GM18507 (cell line): Measurements from ENCODE around the gene EME1.
A peak's percentile ranks its signal among the peaks of the same experiment; 100 is the strongest.
"Not testable (repeated sequence)": the region's sequence is repeated elsewhere in the genome, so short reads cannot be mapped to it uniquely, and the experiment has no call there.

ENCODE experiments used
- DNase-seq: peaks from one replicate; pipeline ENCODE4 v3.0.0; 2011; ENCODE audit warnings: low read depth; ENCODE audit not compliant: insufficient read length; ENCODE audit errors: extremely low spot score
- FAIRE-seq: peaks from 2 replicates; lab custom pipeline; 2011; peaks lifted over from hg19 to GRCh38; lab: Jason Lieb, UNC

Gene EME1

DNA sequence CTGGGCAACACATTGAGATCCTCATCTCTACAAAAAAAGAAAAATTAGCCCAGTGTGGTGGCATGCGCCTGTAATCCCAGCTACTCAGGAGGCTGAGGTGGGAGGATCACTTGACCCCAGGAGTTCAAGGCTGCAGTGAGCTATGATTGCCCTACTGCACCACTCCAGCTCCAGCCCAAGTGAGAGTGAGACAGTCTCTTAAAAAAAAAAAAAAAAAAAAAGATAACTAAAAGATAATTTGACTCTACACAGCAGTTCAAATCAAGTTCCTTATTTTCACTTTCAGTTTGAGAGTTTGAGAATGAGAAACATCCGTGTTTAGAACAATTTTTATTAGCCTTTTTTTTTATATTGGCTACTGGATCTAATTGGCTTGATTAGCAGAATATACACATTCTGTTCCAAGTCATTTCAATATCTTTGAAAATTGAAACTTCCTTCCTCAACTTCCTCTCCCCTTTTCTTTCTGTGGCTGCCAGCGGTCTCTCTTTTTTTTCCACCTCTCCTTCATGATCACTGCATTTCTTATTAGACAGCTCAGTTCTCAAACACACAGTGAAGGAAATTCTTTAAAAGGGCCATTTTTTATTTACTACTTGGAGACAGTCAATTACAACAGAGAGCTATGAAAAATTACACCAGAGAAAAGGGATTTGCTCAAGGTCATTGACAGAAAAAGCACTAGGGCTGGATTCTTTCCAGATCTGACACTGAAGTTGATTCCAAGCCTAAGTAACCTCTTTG is 48.5 kb downstream of the EME1 start:
- DNase-seq, result no peak
- FAIRE-seq, result peak; percentile 26

DNA sequence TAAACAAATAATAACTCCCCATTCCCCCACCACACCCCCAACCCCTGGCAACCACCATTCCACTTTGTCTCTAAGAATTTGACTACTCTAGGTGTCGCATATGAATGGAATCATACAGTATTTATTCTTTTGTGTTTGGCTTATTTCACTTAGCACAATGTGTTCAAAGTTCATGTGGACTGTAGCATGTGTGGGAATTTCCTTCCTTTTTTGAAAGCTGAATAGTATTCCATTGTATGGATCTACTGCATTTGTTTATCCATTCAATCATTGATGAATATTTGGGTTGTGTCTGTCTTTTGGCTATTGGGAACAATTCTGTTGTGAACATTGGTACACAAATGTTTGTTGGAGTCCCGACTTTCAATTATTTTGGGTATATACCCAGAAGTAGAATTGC is 49.7 kb downstream of the EME1 start:
- no peak for DNase-seq
- FAIRE-seq, result no peak

DNA sequence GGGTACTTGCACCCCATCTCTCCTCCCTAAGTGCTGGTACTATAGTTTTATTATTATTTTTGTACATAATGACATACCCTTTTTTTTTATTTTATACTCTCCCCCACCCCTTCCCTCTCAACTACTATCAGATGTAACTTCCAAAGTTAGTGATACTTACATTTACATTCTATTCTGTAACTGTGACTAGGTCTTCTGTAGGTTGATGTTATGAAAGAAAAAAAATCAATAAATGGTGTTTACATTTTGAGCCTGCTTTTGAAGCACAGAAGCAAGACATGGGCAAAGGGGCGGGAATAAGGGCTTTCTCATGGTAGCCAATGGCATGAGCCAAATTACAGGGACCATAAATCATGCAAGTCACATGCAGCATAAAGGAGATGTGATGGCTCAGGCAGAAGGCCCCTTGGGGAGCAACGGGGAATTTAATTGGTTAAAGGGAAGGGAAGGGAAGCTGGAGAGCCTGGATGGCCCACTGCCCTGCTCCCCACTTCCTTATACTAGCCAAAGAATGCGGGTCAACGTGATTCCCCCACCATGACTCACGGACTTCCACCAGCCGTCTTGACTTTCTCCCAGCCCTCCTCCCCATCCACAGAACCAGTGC is 50.6 kb downstream of the EME1 start:
- FAIRE-seq, result no peak

DNA sequence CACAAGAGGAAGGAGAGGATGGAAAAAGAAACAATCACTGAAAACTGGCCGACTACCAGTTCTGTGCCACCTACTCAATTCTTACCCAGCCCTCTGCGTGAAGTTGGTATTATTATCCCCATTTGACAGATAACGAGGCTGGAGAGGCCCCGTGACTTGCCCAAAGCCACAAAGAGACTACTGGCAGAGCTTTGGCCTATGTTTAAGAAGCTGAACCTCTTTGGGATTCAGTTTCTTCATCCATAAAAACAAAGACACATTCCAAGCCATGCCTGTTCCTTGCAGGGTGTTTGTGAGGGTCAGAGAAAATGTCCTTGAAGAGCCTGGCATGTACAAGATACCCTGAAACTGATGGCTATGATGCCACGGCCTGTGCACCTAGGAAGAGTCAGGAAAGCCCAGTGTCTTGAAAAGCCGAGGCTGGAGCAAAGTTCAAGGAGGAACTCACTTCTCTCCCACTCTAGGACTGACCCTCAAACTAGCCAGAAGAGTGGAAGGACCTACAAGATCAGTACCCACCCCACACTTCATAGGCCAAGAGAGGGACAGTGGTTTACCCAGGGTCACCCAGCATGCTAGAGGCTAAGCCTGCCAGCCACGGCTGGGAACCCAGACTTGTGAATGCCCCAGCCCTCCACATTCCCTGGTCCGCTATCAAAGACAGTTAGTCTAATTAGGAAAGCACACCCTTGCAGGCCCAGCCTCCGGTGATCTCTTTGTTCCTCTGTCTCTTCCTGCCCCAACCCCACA is 51.4 kb downstream of the EME1 start:
- no peak for FAIRE-seq
- no peak for DNase-seq

More for the DNA sequence above, 50.6 kb downstream of the EME1 start:
- DNase-seq, result no peak

DNA sequence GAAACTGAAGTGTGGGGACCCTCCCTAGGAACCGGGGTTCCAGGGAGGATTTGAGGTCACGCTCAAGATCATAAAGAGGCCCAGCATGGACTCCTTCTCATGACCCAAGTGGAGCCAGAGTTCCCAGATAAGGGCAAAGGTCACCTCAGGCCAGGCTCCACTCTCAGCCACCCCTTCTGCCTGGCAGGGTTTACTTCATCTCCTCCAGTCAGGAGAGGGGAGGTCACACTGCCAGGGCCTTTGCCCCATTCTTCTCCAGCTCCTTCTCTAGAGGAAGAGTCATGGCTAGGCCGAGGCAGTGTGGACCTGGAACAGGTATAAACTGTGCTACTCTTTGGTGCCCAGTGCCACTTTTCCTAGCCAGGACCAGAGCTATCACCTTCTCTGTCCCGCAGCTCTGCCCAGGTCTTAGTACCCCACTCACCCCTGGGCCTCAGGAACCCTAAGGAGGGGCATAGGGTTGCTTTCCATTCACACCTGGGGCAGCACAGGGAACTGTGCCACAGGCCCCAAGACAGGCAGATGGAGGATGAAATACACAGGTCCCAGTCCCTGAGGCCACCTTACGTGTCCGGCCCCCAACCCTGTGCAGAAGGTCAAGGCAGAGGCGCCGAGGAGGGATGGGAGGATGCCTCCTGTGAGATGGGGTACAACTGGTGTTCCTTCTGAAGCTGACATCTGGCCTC is 52.1 kb downstream of the EME1 start:
- FAIRE-seq, result no peak
- DNase-seq, result no peak

DNA sequence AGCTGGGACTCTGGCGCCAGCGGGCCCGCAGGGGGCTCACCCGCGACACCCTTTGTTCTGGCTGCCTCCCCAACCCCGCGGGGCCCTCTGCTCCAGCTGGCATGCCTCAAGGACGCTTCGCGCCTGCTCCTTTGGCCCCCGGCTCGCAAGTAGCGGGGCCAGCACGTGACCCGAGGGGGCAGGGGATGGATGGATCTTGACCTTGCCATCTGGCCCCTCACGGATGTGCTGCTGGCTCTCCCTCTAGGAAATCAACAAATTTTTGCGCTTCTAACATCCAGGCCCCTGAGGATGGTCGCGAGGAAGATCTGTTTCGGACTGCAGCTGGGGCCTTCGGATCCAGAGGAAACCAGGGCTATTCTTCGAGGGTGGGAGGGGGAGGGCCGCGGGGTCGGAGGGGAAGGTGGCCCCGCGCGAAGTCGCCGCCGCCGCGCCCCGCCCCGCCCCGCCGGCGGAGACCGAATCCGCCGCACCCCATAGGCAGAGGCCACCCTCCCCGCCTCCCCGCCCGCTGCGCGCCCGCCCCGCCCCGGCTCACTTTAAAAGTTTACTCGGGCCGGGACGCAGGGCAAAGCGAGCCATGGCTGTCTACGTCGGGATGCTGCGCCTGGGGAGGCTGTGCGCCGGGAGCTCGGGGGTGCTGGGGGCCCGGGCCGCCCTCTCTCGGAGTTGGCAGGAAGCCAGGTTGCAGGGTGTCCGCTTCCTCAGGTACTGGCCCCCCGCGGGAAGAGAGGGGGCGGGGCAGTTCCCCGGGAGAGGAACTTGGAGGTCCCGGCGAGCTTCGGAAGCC is 52.8 kb downstream of the EME1 start, which contains the start of gene ACSF2:
Gene ACSF2 (plus strand): TSS at position 537 of the 790 bp plus-strand sequence. CDS start 44 bp downstream, at position 581.
- DNase-seq (peak; percentile 72), FAIRE-seq (no peak)

DNA sequence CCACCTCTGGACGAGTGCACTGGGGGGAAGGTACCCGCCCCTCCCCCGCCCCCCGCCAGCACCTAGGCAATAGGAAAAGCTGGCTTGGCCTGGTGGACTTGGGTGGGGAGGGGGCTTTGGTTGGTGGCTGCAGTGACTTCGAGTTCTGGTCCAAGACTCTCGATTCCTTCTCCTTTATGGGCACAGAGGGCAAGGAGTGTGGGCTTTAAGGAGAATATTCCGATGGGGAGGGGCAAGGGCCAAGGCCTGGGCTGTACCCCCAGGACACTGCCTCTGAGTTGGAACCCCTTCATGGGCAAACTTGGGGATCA is 53.4 kb downstream of the EME1 start:
- no peak for FAIRE-seq

DNA sequence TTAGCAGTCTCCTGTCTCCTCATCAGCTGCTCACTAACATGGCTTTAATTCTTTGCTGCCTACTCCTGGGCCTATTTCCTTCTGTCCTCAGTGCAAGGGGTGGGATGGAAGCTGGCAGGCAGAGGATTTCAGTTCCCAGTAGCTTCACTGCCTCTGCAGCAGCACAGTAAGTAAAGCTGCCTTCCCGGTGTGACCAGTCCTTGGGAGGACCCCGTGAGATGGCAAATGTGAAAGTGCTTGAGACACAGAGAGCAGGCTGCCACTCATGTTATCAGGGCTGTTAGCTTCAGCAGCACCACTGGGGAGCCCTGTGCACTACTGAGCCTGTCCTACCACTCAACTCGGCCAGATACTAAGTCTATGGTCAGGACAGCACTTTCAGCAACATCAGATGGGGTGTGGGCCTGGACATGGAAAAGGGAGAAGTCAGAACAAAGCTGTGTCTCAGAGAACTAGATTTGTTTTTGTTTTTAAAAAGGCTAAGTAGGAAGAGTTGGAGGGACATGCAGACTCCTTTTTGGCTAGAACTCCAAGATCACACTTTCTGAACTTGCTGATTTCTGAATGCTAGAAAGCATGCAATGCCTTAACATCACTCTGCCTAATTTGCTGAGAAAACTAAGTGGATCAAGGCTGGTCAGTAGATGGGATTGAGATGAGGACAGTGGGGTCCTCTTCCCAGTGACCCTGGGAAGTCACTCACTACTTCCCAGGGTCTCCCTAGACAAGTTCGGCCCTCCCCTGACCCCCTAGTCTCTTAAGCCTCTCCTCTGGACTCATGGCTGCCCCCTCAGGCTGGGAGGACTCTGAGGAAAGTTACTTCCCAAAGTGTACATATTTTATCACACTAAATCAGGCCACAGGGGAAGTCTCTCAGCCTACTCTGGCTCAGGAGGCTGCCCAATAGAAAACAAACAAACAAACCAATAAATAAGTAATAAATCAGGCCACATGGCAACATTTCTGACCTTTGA is 54.1 kb downstream of the EME1 start:
- DNase-seq, result no peak
- peak; percentile 52 for FAIRE-seq

More for the DNA sequence above, 53.4 kb downstream of the EME1 start:
- DNase-seq, result no peak

DNA sequence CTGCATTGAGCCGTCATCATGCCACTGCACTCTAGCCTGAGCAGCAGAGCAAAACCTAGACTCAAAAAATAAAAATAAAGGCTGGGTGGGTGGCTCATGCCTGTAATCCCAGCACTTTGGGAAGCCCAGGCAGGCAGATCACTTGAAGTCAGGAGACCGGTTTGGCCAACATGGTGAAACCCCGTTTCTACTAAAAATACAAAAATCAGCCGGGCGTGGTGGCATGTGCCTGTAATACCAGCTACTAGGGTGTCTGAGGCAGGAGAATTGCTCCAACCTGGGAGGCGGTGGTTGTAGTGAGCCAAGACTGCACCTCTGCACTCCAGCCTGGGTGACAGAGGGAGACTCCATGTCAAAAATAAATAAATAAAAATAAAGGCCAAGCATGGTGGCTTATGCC is 55.1 kb downstream of the EME1 start:
- DNase-seq, FAIRE-seq: not testable (repeated sequence)

DNA sequence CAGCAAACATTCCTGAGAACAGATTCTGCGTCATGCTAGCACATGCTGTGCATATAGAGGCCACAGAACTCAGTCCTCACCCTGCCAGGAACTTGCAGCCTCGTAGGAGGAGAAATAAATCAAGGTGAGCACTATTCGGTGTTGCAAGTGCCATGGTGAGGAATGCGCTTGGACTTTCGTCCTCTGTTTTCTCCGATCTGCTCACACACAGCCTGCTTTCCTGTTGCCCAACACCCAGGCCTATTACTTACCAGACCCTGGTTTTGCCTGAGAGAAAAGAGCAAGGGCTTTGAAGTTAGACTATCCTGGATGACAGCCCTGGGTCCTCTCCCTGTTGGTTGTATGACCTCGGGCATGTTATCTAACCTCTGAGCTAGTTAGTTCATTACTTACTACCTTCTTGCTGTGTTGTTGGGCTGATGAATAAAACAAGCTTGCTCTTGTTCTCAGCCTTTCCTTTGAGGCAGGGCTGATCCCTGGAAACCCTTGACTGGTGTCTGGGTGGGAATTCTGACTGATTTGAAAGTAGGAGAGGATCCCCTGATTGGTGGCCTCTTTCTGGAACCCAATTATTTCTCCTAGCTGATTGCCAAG is 55.9 kb downstream of the EME1 start:
- DNase-seq (no peak), FAIRE-seq (no peak)

DNA sequence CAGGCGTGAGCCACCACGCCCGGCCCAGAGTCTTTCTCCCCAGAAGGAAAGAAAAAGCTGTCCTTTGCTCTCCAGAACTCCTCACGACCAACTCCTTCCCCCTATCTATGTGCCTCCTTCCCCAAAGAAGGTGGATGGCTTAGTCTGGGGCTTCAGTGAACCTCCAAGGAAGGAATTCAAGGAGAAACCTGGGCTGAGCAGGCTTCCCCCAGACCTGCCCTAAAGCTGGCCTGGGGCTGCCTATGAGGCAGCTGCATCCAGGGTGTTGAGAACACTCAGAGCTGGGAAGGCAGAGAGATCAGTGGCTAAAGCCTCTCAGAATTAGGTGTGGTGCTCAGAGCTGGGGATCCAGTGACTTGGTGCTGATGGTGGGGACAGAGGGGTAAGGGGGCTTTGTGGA is 56.8 kb downstream of the EME1 start:
- FAIRE-seq, result no peak

More for the DNA sequence above, 56.8 kb downstream of the EME1 start:
- no peak for DNase-seq
